Activated CD8-positive, alpha-beta memory T cell treated with anti-CD3 and anti-CD28 coated beads for 1 hour (primary cell): ENCODE measurements around the gene NMNAT3.

Source experiments
- DNase-seq, 2 donors: peaks; one replicate each; pipeline ENCODE4 v3.0.0-alpha.2; 2020; ENCODE audit warnings: low read depth in 1 of 2; ENCODE audit errors: extremely low read depth in 1 of 2

Gene NMNAT3

DNA sequence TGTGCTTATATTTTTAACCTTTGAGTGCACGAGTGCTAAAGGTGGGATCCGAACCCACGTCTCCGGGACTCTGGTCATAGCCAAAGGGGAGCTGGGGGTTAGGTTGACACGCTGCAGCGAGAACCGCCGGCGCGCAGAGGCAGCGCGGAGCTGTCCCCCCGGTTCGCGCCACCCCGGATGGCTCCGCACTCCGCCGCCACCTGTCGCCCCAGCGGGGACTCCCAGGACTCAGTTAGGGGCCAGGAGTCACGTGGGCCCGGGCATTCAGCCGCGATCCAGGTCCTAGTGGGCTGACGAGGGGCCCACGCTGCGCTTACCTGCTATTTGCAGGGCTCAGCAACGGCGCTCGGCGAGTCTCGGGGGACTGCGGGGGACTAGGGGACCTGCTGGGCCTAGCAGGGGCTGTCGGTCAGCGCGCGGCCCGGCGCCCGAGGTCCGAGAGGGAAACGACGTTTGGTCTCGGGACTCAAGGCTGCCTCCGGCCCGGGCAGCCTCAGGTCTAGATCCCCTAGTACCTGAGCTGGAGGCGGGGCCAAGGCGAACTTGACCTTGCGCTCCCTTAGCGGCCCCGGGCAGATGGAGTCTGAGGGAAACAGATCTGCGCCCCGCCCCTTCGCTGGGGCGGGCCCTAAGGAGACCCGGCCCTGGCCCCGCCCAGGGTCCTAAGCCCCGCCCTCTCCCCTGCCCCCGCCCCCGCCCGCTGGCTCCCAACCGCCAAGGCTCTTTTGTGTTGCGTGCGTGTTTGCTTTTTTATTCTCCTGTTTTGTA, at the start of gene NMNAT3:
Gene NMNAT3, minus strand, starts transcription at position 585 of the 768 bp plus-strand sequence. CDS start 50,248 bp downstream, outside the sequence.
- DNase-seq, result peak; percentile 26 to 65

DNA sequence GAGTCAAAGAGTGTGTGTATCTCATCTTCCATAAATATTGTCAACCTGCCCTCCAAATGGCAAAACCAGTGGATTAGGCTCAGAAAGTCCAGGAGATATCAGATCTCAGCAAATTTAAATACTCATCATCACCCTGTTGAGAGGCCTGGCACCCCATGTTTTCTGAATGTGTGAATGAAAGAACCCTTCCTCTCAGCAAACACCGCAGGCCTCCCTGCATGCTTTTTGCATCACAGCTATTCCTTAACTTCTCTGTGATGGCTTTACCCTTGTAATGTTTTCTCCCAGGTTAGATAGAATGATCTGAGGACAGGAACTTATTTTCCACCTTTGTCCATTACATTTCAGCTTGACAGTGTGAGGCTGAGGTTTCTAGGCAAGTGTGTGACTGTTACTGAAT, 43.6 kb upstream of the NMNAT3 start:
- no peak for DNase-seq

DNA sequence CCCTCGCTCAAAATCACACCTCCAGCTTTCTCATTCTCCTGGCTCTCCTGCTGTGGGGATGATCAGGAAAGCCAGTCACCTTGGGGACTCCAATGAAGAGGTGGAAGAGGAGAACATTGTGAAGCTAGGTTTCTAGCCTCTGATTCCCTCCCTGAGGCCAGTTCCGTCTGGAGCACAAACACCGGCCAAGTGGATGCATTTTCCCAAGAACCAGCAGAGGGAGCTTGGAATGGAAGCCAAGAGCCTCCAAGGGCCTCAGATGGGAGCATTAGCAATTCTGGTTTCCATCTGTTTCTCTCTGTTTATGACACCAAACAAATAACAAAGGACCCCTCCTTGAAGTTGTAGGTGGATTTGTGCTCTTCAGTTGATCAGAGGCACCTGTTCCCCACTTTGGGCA, 40.6 kb upstream of the NMNAT3 start:
- DNase-seq, result no peak

DNA sequence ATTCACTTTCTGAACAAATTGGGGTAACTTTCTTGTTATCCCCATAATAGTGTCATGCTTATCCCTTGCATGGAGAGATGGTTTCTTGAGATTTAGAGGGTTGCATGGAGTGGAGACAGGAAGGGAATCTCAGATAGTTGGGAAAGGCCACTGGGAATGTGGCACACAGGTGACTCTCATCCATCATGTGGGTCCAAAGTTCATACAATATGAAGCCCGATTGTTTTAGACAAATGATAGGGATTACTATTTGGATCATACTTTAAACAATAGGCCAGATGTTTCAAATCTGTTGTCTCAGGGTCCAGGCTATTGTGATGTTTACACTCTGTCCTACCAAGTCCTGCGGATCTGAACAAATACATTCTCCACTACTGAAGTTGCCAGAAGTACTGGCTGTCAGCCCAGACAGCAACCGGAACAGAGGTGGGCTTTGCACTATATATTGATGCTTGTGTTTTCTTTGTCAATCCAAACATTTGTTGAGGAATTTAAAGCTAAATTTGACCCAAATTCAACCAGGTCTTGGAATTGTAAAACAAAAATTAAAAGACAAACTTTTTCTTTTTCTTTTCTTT, 39.2 kb upstream of the NMNAT3 start:
- DNase-seq, result no peak

DNA sequence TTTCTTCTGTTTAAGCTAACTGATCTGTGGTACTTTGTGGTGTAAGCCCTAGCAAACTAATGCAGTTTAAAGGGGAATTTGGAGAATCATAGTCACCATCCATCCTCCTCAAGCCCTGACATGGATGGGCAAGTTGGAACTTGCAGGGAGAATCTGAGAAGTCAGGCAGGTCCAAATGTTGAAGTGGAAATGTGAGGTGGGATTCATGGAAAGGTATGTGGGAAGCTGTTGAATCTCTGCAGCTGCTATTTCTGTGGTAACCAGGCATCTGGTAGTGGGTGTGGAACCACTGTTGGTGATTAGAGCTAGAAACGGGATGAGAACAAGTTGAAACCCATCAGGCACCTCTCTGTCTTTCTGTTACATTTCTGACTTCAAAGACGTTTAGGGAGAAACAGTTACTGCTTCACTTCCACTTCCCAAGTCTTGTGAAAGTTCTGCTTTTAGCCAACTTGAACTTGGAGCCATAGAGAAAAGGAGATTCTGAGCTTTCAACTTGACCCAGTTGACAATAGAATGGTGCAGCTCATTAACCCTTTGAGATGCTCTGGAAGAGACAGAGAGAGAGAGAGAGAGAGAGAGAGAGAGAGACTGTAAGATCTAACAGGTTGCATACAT, 38.1 kb upstream of the NMNAT3 start:
- no peak for DNase-seq

DNA sequence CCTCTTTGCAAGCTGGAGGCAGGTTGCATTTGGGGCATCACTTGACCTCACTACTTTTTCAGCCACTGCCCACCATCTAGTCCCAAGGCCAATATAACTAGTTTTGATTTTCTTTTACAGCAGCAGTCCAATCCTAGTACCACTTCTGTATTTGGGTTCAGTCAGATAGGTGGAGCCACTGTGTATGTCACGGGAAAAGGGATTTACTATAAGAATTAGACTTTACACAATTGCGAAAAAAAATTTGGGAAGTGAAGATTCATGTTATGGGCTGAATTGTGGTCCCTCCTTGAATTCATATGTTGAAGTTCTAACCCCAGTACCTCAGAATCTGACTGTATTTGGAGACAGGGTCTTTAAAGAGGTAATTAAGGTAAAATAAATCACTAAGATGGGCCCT, 37.4 kb upstream of the NMNAT3 start:
- no peak for DNase-seq

DNA sequence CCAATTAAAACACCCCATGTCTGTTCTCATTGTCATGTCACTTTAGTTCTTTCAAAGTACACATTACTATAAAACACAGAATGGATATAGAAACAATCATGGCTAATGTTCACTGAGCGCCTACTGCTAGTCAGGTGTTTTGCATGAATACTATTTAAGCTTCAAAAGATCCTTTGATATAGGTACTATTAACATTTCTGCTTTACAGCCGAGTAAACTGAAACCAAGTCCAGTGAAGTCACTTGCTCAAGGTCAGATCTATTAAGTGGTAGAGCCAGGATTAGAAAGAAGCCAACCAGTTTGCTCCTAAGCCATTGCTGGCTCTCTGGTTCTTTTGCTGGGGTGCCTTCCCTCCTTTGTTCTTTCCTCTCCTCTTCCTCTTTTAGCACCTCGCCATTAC, 32.4 kb upstream of the NMNAT3 start:
- DNase-seq, result no peak

DNA sequence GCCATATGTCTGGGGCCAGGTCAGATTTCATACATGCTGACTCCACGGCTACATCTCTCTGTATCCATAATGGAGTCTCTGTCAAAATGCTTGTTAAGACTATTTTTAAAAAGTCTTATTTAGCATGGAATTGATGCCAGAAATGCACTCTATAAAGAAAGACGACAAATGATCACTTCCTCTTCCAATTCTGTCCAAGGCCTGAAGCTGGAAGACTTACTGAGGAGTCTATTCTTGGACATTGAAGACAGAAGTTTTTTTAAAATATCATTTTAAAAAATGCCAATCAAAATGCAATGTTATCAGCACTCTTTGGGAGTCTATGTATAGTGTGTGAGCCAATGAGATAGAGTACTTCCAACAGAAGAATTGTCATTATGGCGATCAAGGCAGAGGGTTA, 27.9 kb upstream of the NMNAT3 start:
- DNase-seq, result no peak

DNA sequence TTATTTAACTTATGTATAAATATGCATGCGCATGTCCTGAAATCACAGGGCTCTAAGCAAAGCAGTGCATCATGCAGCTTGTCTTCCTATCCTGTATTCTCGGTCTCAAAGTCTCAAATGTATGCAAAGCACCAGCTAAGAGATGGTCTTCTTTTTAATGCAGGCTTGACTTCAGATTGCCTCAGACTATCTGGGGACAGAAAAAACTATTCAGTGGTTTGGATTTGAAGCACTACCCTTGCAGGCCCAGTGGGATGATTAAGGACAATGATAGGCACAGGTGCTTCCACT, 18.5 kb upstream of the NMNAT3 start:
- DNase-seq, result no peak

DNA sequence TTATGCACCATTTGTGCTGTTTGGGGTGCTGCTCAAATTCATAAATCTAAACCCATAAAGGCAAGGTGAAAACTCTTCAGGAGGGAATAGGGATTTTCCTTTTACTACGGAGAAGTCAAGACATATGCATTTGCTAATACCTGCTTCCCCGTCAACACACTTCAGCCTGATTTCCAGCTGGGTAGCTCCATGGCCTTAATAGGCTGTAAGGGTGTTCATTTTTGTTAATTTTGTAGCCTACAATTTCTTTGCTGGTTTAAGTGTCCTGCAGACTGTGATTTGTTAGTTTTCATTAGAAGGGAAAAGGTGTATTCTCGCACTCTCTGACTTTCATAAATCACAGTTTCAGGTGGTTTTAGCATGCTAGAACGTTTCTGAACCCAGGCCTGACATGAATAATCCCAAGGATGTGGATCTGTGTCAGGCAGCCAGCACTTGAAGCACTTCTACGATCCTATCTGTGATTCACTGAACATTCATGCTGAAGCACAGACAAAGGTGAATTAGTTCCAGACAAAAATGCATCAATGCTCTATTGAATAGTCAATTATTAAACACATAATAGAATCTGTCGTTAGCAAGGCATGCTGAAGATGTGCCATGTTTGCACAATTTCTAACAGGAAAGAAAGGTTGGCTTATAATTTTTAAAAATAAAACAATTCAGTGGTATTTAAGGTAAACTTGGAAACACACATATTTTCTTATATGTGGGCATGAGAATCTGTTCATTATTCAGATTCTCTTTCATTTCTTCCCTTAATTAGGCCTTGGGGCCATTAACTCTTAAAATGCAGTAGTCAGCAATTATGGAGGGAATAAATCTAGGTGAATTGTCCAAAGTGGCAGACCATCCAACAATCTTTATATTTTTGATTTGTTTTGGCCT, 17.9 kb upstream of the NMNAT3 start:
- DNase-seq, result no peak

DNA sequence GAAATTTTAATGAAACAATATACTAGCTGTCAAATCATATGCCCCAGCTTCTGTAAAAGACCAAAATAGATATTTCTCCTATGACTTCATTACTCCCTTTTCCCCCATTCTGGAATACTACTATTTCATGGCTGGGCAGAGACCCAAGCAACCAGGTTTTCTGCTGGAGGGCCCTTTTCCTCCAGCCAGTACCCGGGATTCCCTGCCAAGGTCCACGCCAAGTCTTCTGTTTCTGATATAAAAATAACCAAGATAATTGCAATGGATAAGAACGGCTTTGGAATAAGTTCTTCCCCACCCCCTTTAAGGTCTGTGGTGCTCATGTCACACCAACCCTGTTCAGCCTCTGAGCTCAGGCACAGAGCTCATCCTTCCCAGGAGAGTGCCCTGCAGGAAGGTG, 17.2 kb upstream of the NMNAT3 start:
- DNase-seq, result no peak

DNA sequence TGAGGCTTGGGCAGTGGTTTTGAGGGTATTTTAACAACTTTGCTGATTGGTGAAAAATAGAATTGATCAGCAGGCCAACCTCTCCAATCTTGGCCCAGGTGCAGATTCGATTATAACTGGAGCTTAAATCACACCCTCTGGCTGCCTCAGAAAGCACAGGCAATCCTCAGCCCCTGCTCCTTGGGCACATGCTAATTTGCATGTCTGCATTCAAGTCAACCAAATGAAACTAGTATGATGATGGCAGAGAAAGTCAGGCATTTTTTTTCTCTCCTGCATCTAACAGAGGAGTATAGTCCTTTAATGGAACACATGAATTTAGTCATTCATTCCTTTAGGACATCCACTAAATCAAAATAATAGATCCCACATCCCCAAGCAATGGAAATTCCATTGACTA, 16.8 kb upstream of the NMNAT3 start:
- no peak for DNase-seq

DNA sequence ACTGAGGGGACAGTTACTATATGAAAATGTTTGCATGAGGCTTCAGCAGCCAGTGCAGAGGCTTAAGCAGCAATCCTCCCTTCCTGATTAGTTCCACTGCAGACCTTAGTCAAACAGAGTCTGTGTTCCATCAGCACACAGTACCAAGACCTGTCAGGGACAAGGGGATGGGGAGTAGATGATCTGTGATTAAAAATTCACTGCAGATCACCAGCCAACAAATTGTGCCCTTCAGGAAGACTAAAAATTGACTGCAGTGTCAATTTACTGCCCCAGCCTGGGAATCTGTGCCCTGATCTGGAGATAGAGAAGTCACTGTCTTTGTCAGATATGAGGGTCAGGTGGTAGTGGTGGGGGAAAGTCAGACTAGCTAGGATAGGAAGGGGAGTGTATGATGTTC, 13.8 kb upstream of the NMNAT3 start:
- DNase-seq, result no peak

DNA sequence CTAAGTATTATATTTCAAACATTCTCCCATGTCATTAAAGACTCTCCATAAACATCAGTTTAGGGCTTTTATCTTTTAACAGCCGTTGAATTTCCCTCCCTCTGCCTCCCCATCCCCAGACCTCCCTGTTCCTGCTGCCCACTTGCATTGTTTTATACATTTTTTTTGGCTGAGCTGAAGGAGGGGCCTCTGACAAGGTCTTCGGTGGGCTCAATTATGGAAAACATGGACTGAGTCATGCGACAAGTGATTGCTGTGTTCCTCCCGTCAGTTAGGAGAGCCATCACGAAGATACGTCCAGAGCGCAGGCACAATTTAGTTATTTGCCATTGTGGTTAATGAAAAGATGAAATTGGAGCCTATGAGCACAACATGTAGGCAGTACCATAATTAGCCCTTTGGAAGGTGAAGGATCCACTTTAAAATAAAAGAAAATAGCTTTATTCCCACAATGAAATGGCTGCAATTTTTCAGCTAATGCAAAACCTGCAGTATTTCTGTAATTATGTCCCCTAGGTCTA, 12.0 kb upstream of the NMNAT3 start:
- DNase-seq, result no peak

DNA sequence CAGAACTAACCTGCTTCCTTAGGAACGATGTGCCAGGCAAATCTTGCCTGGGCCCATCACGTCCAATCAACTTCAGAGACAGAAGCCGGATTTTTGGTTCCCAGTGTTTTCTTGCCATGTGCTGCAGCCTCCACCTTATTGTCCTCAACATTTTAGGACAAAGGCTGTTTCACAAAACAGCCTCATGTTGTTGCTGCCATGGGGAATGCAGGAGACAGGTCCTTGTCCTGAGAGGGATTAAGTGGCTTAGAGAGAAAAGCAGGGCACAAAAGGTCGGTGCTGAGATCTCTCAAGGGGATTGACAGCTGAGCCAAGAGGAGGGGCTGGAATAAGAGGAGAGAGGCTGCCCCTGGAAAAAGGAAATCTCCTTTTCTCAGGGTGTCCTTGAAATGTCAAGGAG, 11.3 kb upstream of the NMNAT3 start:
- DNase-seq, result no peak

DNA sequence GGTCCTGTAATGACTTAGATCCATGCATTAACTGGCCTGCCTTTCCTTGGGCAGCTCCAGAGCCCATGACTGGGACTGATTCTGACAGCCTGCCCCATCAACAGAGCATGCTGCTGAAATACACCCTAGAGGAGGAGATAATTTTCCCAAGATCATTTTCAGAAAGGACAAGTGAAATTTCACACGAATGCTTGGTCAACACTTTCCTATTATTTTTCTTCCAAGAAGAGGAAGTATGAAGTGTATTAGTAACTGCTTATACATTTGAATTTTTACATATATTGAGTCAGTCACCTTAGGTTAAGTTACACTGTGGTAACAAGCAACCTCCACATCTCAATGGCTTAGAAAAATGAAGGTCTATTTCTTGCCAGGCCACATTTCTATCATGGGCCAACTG, 9.7 kb upstream of the NMNAT3 start:
- DNase-seq, result no peak

DNA sequence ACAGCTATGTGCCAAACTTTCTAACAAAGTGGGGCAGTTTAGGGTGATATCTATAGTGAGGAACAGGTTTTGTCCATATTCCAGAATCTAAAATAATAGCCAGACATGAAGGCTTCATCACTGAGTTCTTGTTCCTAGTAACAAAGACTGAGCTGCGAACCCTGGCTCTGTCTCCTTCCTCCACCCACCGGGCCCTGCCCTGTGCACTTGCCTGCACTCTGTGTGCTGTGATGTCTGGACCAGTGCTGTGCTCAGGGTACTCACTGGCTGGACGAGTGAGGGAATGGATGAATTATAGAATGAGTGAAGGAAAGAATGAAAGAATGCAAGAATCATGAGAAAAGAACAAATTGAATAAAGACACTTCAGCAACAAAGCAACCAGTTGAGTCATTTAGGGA, 8.9 kb upstream of the NMNAT3 start:
- DNase-seq, result no peak

DNA sequence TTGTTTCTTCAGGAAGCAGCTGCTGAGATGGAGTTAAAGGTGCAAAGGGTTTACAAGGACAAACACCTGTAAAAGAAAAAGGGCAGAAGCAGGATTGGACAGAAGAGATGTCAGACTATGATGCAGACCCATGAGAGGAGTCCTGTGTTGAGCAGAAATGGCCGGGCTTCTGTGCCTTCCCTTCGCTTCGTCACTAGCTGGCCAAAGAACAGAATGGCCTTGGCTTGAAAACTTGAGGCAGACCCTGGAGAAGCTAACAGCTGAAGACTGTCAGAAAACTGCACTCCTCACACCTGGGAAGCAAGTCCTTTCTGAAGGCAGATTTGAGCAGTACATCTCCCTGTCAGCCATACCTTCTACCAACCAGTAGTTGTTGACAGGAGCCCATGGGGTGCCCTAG, 8.4 kb upstream of the NMNAT3 start:
- DNase-seq, result no peak

DNA sequence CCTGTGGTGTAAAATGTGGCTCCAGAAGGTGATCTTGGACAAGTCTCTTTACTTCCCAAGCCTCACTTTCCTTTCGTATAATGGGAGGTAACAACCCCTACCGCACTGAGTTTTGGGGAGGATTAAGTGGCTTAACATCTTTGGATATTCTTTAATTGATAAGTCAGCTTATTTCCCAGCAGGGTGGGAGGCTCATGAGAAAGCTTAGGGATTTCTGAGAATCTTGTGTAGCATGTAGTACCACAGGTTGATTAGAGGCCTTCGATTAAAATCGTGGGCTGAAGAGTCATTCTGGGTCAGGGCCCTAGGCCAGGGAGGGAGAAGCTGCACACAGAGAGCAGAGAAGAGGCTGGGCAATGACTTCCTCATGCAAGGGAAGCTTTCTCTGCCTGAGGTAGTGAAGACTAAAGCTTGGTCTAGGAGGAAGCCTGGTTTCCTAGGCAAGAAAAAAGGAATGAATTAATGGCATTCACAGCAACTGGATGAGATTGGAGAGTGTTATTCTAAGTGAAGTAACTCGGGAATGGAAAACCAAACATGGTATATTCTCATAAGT, 1.5 kb upstream of the NMNAT3 start:
- DNase-seq, result no peak

DNA sequence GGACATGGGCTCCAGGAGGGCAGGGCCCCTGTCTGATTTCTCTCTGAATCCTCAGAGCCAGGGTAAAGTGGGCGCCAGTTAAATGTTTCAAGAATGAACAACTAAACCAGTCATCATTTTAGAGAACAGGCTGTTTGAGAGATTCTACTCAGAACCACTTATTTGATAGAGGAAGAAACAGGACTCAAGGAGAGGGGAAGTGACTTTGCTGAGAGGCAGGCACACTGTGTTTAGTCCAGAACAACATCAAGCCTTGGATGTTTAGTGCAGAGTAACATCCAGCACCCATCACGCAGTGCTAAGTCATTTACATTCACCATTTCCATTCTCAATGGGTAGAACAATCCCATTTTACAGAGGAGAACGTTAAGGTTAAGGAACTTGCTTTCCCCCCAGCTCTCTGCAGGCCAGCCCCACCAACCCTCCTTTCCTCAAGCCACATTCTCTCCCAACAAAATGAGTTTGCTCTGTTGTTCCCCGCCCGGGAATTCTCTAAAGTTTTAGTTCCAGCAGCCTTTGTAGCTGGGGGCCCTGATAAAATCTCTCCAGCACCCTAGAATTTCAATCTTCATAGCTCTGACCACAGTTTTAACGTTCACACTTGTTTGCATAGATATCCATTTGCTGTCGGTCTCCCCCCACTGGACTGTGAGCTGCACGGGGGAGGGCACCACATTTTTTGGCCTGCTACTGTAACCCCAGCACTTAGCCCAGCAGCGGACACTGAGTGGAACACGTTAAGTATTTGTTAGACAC, 962 bp downstream of the NMNAT3 start:
- DNase-seq, result no peak
